GM19351 (cell line): ENCODE measurements around the gene MUC5AC.
"Not testable (repeated sequence)": the region's sequence is repeated elsewhere in the genome, so short reads cannot be mapped to it uniquely, and the experiment has no call there.

Experiments used
- ATAC-seq: cut with Tn5 transposase; IDR thresholded peaks from one replicate; pipeline ENCODE4 v1.9.1; 2021; ENCODE audit warnings: mild to moderate bottlenecking, moderate library complexity; ENCODE audit not compliant: unreplicated experiment

The MUC5AC gene

GRCh38 chr11:1232883-1233321, 75.1 kb downstream of the MUC5AC start:
- no peak for ATAC-seq

- no peak for ATAC-seq
Measured at GRCh38 chr11:1233351-1234053, 75.7 kb downstream of the MUC5AC start.

GRCh38 chr11:1234054-1234720, 76.4 kb downstream of the MUC5AC start:
- no peak for ATAC-seq

- no peak for ATAC-seq
Measured at GRCh38 chr11:1234771-1235305, 77.1 kb downstream of the MUC5AC start.

GRCh38 chr11:1235306-1235900, 77.7 kb downstream of the MUC5AC start:
- no peak for ATAC-seq

- ATAC-seq: no peak
Measured at GRCh38 chr11:1235901-1236315, 78.2 kb downstream of the MUC5AC start.

- no peak for ATAC-seq
Measured at GRCh38 chr11:1236316-1237127, 78.8 kb downstream of the MUC5AC start.

GRCh38 chr11:1237128-1237580, 79.4 kb downstream of the MUC5AC start:
- no peak for ATAC-seq

- ATAC-seq: no peak
Measured at GRCh38 chr11:1237851-1238250, 80.1 kb downstream of the MUC5AC start.

GRCh38 chr11:1238767-1239595, 81.2 kb downstream of the MUC5AC start:
- no peak for ATAC-seq

- no peak for ATAC-seq
Measured at GRCh38 chr11:1239596-1240205, 81.9 kb downstream of the MUC5AC start.

- ATAC-seq: no peak
Measured at GRCh38 chr11:1240771-1241170, 83.0 kb downstream of the MUC5AC start.

- ATAC-seq: no peak
Measured at GRCh38 chr11:1241706-1242105, 84.0 kb downstream of the MUC5AC start.

- no peak for ATAC-seq
Measured at GRCh38 chr11:1242289-1242688, 84.5 kb downstream of the MUC5AC start.

GRCh38 chr11:1242751-1243150, 85.0 kb downstream of the MUC5AC start:
- not testable (repeated sequence) for ATAC-seq

GRCh38 chr11:1243521-1243920, 85.8 kb downstream of the MUC5AC start:
- ATAC-seq: not testable (repeated sequence)

GRCh38 chr11:1244557-1244956, 86.8 kb downstream of the MUC5AC start:
- not testable (repeated sequence) for ATAC-seq

GRCh38 chr11:1245717-1246116, 88.0 kb downstream of the MUC5AC start:
- not testable (repeated sequence) for ATAC-seq

- not testable (repeated sequence) for ATAC-seq
Measured at GRCh38 chr11:1246301-1246700, 88.5 kb downstream of the MUC5AC start.
